Lung (tissue), 12 donors: ENCODE data around the gene USP6NL. TPM values are rescaled to one million over a fixed set of nuclear protein-coding genes. Genes with fewer than 3 reads are reported as not detected.

Experiments
- ATAC-seq: fragments of 200-7000 bp; cut with Tn5 transposase; one replicate; pipeline ENCODE4 v1.9.1; 2020; ENCODE audit warnings: moderate number of reproducible peaks; ENCODE audit not compliant: insufficient read depth, low FRiP score
- DNase-seq, 3 donors: peaks; one replicate each; pipeline ENCODE4 v3.0.0-alpha.2; 2013 to 2017
- H3K27ac ChIP-seq, 2 donors: one replicate each; pipeline ENCODE4 v1.5.1; 2013; ENCODE audit warnings: mild to moderate bottlenecking in 2 of 2, moderate library complexity in 2 of 2, control low read depth in 1 of 2, inconsistent platforms in 1 of 2, low read depth in 1 of 2, low read length in 1 of 2
- H3K27me3 ChIP-seq, 3 donors: one replicate each; pipeline ENCODE4 v1.5.1; 2013; ENCODE audit warnings: low read length in 2 of 3; ENCODE audit not compliant: control insufficient read depth in 3 of 3, insufficient read depth in 3 of 3
- H3K36me3 ChIP-seq, 4 donors: one replicate each; pipeline ENCODE4 v1.5.1; 2013; ENCODE audit warnings: low read length in 4 of 4, mild to moderate bottlenecking in 1 of 4, moderate library complexity in 1 of 4; ENCODE audit not compliant: control insufficient read depth in 4 of 4, insufficient read depth in 4 of 4
- H3K4me1 ChIP-seq, 5 donors: one replicate each; pipeline ENCODE4 v1.5.1; 2013; ENCODE audit warnings: low read length in 5 of 5, mild to moderate bottlenecking in 2 of 5, moderate library complexity in 1 of 5; ENCODE audit not compliant: control insufficient read depth in 5 of 5, insufficient read depth in 5 of 5
- H3K4me3 ChIP-seq: one replicate; pipeline ENCODE4 v1.5.1; 2013; ENCODE audit warnings: mild to moderate bottlenecking, control low read depth, moderate library complexity
- H3K9ac ChIP-seq, 2 donors: one replicate each; pipeline ENCODE4 v1.5.1; 2013; ENCODE audit warnings: low read length in 2 of 2, control low read depth in 1 of 2; ENCODE audit not compliant: insufficient read depth in 1 of 2
- H3K9me3 ChIP-seq, 4 donors: one replicate each; pipeline ENCODE4 v1.5.1; 2013; ENCODE audit warnings: low read length in 3 of 4, mild to moderate bottlenecking in 1 of 4, moderate library complexity in 1 of 4; ENCODE audit not compliant: control insufficient read depth in 4 of 4, insufficient read depth in 3 of 4
- WGBS, 2 donors: extraction: QIAGEN DNeasy Blood & Tissue Kit; methylation state at CpG; one replicate each; pipeline ENCODE4 v1.1.7; 2013; 5-methylcytosine and 5-hydroxymethylcytosine counted together
- polyA plus RNA-seq, 2 donors: library from polyadenylated mRNA; stranded (reverse); fragments of 200-250 nt; gene quantifications; one replicate each; pipeline ENCODE4 v1.2.1, GENCODE V29; 2013
- total RNA-seq, 2 donors: library from RNA; depleted of rRNA in 1 of 2; stranded (reverse); fragments of >200 nt in 1 of 2; gene quantifications; one replicate each; pipeline ENCODE4 v1.2.1, GENCODE V29; 2014 to 2021
- TF ChIP-seq, protein P1 (sequence below): IDR thresholded peaks from 2 replicates; pipeline ENCODE4 v1.5.1; 2012; ENCODE audit warnings: mild to moderate bottlenecking; ENCODE audit errors: control extremely low read depth, extremely low read depth
- donor health status: control.
- donor health status: control.
- donor health status: Bipolar disorder and iron deficiency.
- donor health status: healthy.
- donor health status: DM: yes; HTN: yes; CAD: no.

The USP6NL gene
- total and polyA plus RNA-seq, 4 donors = 5.4 to 41.7 (median 13.4) TPM

- Histone ChIP-seq H3K9me3 (peaks cover 0 to 2% (median 0%) of the 10 kb centered on the region in 4 donors), H3K27me3 (peaks cover 0 to 3% (median 2%) of the 10 kb centered on the region in 3 donors), H3K27ac (no peak overlapping the region), H3K4me3 (no peak overlapping the region), H3K36me3 (no peaks in the 10 kb centered on the region), H3K9ac (no peak overlapping the region), H3K4me1 (no peaks in the 10 kb centered on the region)
- TF ChIP-seq, protein P1, sequence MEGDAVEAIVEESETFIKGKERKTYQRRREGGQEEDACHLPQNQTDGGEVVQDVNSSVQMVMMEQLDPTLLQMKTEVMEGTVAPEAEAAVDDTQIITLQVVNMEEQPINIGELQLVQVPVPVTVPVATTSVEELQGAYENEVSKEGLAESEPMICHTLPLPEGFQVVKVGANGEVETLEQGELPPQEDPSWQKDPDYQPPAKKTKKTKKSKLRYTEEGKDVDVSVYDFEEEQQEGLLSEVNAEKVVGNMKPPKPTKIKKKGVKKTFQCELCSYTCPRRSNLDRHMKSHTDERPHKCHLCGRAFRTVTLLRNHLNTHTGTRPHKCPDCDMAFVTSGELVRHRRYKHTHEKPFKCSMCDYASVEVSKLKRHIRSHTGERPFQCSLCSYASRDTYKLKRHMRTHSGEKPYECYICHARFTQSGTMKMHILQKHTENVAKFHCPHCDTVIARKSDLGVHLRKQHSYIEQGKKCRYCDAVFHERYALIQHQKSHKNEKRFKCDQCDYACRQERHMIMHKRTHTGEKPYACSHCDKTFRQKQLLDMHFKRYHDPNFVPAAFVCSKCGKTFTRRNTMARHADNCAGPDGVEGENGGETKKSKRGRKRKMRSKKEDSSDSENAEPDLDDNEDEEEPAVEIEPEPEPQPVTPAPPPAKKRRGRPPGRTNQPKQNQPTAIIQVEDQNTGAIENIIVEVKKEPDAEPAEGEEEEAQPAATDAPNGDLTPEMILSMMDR = no peak
- WGBS, 2 donors = 80 to 87% methylated on average over 8 of the region's 8 CpGs
- ATAC-seq (no peak), DNase-seq (no peak)
Measured at GRCh38 chr10:11449761-11450160, 161.7 kb downstream of the USP6NL start.

GRCh38 chr10:11448545-11449244, 162.8 kb downstream of the USP6NL start:
- H3K4me1 ChIP-seq = no peaks in the 10 kb centered on the region
- H3K27ac ChIP-seq = no peak overlapping the region
- no peak for ATAC-seq
- no peak overlapping the region for H3K9ac ChIP-seq
- TF ChIP-seq, protein P1 = no peak
- H3K9me3 ChIP-seq = peaks cover 0 to 2% (median 0%) of the 10 kb centered on the region in 4 donors
- no peak for DNase-seq
- H3K27me3 ChIP-seq = peaks cover 0 to 3% (median 2%) of the 10 kb centered on the region in 3 donors
- 56 to 78% methylated on average over 12 of the region's 12 CpGs for WGBS, 2 donors
- no peaks in the 10 kb centered on the region for H3K36me3 ChIP-seq
- H3K4me3 ChIP-seq = no peak overlapping the region

- Histone ChIP-seq H3K9me3 (peaks cover 0 to 2% (median 0%) of the 10 kb centered on the region in 4 donors), H3K27me3 (peaks cover 0 to 3% (median 2%) of the 10 kb centered on the region in 3 donors), H3K9ac (no peak overlapping the region), H3K4me3 (no peak overlapping the region), H3K36me3 (no peaks in the 10 kb centered on the region), H3K4me1 (no peaks in the 10 kb centered on the region), H3K27ac (no peak overlapping the region)
- TF ChIP-seq, protein P1 = no peak
- WGBS, 2 donors = 56 to 59% methylated on average over 8 of the region's 8 CpGs
- DNase-seq (no peak), ATAC-seq (no peak)
Measured at GRCh38 chr10:11448190-11448544, 163.3 kb downstream of the USP6NL start.
